ENCODE data around the gene PRKCE. TPM values are rescaled to one million over a fixed set of nuclear protein-coding genes. Genes with fewer than 3 reads are reported as not detected.

Gene PRKCE
- polyA plus RNA-seq, 1 of the 3 experiments (the other 2 are of a cell fraction), result 16.3 TPM

DNA sequence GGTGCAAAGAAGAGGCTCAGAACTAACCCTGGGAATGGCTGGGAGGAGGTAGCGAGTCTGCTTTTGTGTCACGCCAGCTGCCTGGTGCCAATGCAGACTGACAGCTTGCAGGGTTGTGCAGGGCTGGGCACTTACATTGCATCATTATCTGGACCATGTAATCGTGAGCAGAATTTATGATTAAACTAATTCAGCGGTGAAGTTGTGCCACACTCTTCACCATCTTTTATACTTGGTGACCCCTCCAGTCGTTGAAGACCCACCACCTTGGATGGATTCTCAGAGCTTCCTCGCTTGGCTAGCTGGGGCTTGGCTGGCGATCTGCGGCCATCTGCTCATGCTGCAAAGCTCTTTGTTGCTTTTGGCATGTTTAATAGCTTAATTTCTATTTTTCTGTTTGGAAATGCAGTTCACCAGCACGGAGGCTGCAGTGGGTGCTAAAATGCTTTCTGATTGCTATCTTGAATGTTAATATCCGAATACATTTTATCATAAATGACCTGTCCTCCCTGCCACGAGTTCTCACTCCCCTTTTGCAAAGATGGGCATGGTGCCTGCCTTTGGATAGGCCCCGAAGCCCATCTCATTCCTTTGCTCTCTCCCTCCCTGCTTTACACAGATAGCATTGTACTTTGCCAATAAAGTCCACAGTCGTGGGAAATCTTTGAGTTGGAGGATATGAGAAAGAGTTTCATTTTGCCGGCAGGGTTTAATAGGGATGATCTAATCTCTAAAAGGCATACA lies 188.2 kb downstream of the PRKCE start (continued):
- TF ChIP-seq RCOR1 (IDR thresholded peaks at IDR 0.05; ENCODE audit: low read length), result peak; percentile 43

GRCh38 chr2:45840481-45840880 lies 189.0 kb downstream of the PRKCE start:
- WGBS (ENCODE audit: low lambda C conversion rate), result 94% methylated on average over 9 of the region's 9 CpGs
- Histone ChIP-seq H3F3A (replicated peaks; ENCODE audit: insufficient read depth) (peaks cover 4% of the 10 kb centered on the region), H3K4me3 (ENCODE audit: low read depth in 2 of 2, low read length in 1 of 2) (no peak overlapping the region), H3K36me3 (replicated peaks in 1 of 2; ENCODE audit: control insufficient read depth in 1 of 2, insufficient read depth in 2 of 2, low read length in 1 of 2) (no peaks in the 10 kb centered on the region), H3K9me2 (no peaks in the 10 kb centered on the region), H4K20me1 (ENCODE audit: insufficient read depth) (no peaks in the 10 kb centered on the region), H3K9me3 (no peaks in the 10 kb centered on the region), H3K79me2 (ENCODE audit: insufficient read depth) (no peaks in the 10 kb centered on the region), H3K27me3 (ENCODE audit: insufficient read depth) (no peaks in the 10 kb centered on the region), H3K27ac (ENCODE audit: low read depth in 2 of 2, low read length in 1 of 2) (peak overlapping the region in 1 of 2 experiments; percentile 33; a peak in 1 of 4 replicates), H3K4me1 (ENCODE audit: control insufficient read depth in 1 of 2, insufficient read depth in 2 of 2, low read depth in 1 of 2, low read length in 1 of 2) (peaks cover 20 to 47% of the 10 kb centered on the region in 2 experiments), H3K9ac (no peak overlapping the region), H2AFZ (ENCODE audit: low read depth) (no peak overlapping the region), H3K4me2 (peak overlapping the region; percentile 52; the same call in 1 of the 2 replicates)
- DNase-seq, result no peak
- ChIA-PET POLR2A (interaction anchor here (0.6 to 0.8 kb wide), 2 partner anchors 15 to 191 kb away, joined by 3 read pairs; no protein-coding TSS in a partner anchor), CTCF (interaction anchor here (1.0 to 3.4 kb wide), 7 partner anchors 10 to 188 kb away, joined by 3 to 15 read pairs (median 4); no protein-coding TSS in a partner anchor)
- TF ChIP-seq NFIC (IDR thresholded peaks at IDR 0.05; ENCODE audit: borderline replicate concordance) (no peak), RXRA (IDR thresholded peaks at IDR 0.05; ENCODE audit: borderline replicate concordance, low read depth) (no peak), TAF1 (IDR thresholded peaks at IDR 0.05; ENCODE audit: borderline replicate concordance, low read depth, low read length) (no peak), JUND (IDR thresholded peaks at IDR 0.05) (no peak), NRF1 (IDR thresholded peaks at IDR 0.05; ENCODE audit: low read depth, low read length) (no peak), GATA2 (CRISPR knock-in tag; IDR thresholded peaks at IDR 0.05) (no peak), FOXJ3 (CRISPR knock-in tag; IDR thresholded peaks at IDR 0.05) (no peak), CHD2 (IDR thresholded peaks at IDR 0.05; ENCODE audit: low read length, partially characterized antibody) (no peak), POLR2AphosphoS5 (IDR thresholded peaks at IDR 0.05; ENCODE audit: low read depth, low read length) (no peak), TEAD4 (IDR thresholded peaks at IDR 0.05; ENCODE audit: borderline replicate concordance, insufficient read depth) (no peak), EP300 (IDR thresholded peaks at IDR 0.05; ENCODE audit: borderline replicate concordance in 1 of 2, low read depth in 1 of 2, low read length in 1 of 2) (no peak), USF2 (IDR thresholded peaks at IDR 0.05; ENCODE audit: borderline replicate concordance, low read depth, low read length) (no peak), TCF12 (IDR thresholded peaks at IDR 0.05) (no peak), IRF3 (IDR thresholded peaks at IDR 0.05; ENCODE audit: low read depth, low read length) (no peak), RAD21 (IDR thresholded peaks at IDR 0.05; ENCODE audit: low read length) (no peak)
- TF ChIP-seq, protein P1, sequence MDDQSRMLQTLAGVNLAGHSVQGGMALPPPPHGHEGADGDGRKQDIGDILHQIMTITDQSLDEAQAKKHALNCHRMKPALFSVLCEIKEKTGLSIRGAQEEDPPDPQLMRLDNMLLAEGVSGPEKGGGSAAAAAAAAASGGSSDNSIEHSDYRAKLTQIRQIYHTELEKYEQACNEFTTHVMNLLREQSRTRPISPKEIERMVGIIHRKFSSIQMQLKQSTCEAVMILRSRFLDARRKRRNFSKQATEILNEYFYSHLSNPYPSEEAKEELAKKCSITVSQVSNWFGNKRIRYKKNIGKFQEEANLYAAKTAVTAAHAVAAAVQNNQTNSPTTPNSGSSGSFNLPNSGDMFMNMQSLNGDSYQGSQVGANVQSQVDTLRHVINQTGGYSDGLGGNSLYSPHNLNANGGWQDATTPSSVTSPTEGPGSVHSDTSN (IDR thresholded peaks at IDR 0.05), result no peak
- TF ChIP-seq, protein P2, sequence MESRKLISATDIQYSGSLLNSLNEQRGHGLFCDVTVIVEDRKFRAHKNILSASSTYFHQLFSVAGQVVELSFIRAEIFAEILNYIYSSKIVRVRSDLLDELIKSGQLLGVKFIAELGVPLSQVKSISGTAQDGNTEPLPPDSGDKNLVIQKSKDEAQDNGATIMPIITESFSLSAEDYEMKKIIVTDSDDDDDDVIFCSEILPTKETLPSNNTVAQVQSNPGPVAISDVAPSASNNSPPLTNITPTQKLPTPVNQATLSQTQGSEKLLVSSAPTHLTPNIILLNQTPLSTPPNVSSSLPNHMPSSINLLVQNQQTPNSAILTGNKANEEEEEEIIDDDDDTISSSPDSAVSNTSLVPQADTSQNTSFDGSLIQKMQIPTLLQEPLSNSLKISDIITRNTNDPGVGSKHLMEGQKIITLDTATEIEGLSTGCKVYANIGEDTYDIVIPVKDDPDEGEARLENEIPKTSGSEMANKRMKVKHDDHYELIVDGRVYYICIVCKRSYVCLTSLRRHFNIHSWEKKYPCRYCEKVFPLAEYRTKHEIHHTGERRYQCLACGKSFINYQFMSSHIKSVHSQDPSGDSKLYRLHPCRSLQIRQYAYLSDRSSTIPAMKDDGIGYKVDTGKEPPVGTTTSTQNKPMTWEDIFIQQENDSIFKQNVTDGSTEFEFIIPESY (IDR thresholded peaks at IDR 0.05; ENCODE audit: borderline replicate concordance, low read depth), result no peak

Data from SK-N-SH (cell line).